GM18507 (cell line): Measurements from ENCODE around the gene CPNE4.

ENCODE experiments used
- DNase-seq: peaks from one replicate; pipeline ENCODE4 v3.0.0; 2011; ENCODE audit warnings: low read depth; ENCODE audit not compliant: insufficient read length; ENCODE audit errors: extremely low spot score
- FAIRE-seq: peaks from 2 replicates; lab custom pipeline; 2011; peaks lifted over from hg19 to GRCh38; lab: Jason Lieb, UNC

Gene CPNE4

GRCh38 chr3:131762981-131763564 is 271.7 kb downstream of the CPNE4 start:
- DNase-seq (no peak), FAIRE-seq (no peak)

- DNase-seq, result no peak
- no peak for FAIRE-seq
Measured at GRCh38 chr3:131756405-131756804, 278.4 kb downstream of the CPNE4 start.

DNA sequence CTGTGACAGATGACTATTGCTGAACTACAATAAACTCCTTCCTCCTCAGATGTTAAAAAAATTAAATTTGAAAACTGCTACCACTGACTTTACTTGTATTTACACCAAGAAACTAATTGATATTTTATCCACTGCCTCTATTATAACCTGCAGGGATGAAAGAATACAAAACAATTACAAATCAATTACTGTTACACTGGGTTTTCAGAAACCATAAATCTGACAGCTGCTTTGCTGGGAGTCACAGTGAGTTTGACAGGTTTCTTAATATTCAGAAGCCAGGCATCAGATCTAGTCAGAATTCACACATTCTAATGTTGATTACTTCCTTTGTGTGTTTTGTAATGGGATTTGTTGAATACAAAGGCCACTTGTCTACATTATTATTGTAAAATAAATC is 279.4 kb downstream of the CPNE4 start:
- DNase-seq (no peak), FAIRE-seq (no peak)

DNA sequence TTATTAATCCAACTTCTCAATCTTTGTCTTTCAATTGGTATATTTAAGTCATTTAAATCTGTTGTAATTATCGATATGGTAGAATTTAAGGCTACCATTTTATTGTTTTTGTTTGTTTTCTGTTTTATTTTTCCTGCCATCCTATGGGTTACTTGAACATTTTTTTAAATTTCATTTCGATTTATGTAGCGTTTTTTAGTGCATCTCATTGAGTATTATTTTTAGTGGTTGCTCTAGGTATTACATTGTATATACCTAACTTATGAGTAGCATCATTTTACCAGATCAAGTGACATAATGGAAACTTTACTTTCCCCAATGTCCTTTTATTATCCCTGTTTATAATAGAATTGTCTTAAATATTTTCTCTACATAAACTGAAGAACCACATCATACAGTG is 284.6 kb downstream of the CPNE4 start:
- FAIRE-seq, result no peak
- DNase-seq, result no peak

- FAIRE-seq (no peak), DNase-seq (no peak)
Measured at GRCh38 chr3:131749826-131750225, 285.0 kb downstream of the CPNE4 start.

DNA sequence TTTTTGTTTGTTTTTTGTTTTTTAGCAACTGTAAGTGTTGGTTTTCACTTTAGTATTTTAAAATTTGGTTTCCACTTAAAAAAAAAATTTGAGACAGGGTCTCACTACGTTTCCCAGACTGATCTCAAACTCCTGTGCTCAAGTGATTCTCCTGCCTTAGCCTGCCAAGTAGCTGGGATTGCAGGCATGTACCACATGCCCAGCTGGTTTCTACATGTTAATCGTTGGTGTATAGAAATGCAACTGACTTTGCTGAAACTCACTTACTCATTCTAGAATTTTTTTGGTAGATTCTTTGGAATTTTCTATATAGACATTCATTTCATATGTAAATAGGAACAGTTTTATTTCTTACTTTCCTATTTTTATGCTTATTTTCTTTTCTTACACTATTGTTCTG is 287.3 kb downstream of the CPNE4 start:
- DNase-seq, result no peak
- no peak for FAIRE-seq

GRCh38 chr3:131744765-131745164 is 290.0 kb downstream of the CPNE4 start:
- no peak for FAIRE-seq

GRCh38 chr3:131743126-131743525 is 291.7 kb downstream of the CPNE4 start:
- FAIRE-seq, result no peak

More at GRCh38 chr3:131744765-131745164, 290.0 kb downstream of the CPNE4 start:
- DNase-seq, result no peak

GRCh38 chr3:131739211-131739610 is 295.6 kb downstream of the CPNE4 start:
- DNase-seq (no peak), FAIRE-seq (no peak)

More at GRCh38 chr3:131743126-131743525, 291.7 kb downstream of the CPNE4 start:
- DNase-seq, result no peak

DNA sequence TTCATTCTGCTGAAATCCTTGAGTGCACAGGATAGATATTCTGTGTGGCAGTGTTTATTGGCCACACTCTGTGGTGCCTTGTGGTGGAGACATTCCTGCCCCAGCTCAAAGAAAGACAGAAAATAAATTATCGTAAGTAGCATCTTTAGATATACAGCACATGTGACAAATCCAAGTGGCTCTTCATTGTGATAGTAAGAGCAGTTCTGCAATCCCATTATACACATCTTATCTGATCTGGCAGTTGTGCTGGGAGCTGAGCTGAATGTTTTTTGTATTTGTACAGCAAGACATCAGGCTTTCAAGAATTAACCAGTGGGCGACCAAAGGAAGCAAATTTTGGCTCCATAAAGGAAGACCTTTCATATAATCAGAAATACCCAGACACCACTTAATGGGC is 296.7 kb downstream of the CPNE4 start:
- DNase-seq, result no peak
- FAIRE-seq, result no peak

DNA sequence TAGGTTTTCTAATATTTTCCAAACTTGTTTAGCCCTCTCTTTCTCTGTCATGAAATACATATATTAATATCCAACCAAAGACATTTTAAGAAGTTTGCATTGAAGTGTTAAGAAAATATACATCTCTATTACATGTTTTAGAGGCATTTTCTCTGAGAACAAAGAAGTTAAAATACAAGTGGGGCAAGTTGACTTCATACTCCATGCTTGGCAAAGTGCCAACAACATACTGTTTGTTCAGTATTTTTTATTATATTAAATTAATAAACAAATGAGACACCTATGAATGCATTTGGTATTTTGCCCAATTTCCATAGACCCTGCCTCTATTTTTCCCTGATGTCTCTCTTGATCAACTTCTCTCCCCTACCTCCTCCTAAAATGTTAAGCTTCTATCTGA is 299.3 kb downstream of the CPNE4 start:
- DNase-seq (no peak), FAIRE-seq (no peak)

DNA sequence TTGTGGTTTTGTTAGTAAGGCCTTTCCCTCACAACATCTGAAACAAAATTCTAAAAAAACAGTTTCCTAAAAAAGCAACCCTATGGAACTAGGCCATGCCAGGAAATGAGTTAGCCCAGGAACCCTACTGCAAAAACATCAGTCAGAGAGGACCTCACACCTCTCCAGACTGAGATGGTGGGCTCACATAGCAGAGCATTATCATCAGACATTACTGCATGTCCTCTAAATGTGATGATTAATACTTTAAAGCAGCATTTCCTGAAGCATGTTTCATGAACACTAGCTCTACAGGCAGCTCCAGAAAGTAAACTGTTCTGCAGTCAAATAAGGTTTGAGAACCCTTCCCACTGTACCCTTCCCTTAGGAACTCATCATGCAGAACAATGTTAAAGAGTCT is 299.7 kb downstream of the CPNE4 start:
- FAIRE-seq (peak; percentile 38), DNase-seq (no peak)

GRCh38 chr3:131733086-131733841 is 301.6 kb downstream of the CPNE4 start:
- peak; percentile 15 for FAIRE-seq
- no peak for DNase-seq

- FAIRE-seq (no peak), DNase-seq (no peak)
Measured at GRCh38 chr3:131731709-131732108, 303.1 kb downstream of the CPNE4 start.

DNA sequence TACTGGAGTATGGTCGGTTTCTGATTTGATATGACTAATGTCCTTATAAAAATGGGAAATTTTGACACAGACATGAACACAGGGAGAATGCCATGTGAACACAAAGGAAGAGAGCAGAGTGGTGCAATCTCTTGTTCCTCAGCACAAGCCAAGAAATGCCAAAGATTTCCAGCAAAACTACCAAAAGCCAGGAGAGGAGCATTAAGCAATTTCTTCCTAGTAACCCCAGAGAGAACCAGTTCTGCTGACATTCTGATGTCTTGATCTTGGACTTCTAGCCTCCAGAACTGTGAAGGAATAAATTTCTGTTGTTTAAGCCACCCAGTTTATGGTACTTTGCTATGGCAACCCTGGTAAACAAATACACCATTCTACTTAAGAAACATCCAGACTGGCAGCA is 304.2 kb downstream of the CPNE4 start:
- peak; percentile 39 for FAIRE-seq
- DNase-seq, result no peak

DNA sequence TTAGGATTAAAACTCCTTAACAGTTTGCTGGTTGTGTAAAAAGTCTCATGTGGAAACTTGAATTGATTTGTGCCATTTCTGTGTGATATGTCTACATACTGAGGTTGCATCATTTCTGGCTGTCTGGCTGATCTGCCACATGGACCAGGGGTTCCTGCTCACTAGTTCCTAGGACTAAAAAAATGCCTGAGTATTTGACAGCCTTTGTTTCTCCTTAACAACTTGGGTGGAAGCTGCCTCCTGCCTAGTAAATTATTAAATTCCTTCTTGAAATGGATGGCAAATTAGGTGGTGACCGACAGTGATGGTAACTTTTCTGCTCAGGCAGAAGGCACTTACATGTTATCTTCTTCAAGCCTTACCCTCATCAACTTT is 305.2 kb downstream of the CPNE4 start:
- FAIRE-seq (no peak), DNase-seq (no peak)

- FAIRE-seq (no peak), DNase-seq (no peak)
Measured at GRCh38 chr3:131728898-131729642, 305.7 kb downstream of the CPNE4 start.

DNA sequence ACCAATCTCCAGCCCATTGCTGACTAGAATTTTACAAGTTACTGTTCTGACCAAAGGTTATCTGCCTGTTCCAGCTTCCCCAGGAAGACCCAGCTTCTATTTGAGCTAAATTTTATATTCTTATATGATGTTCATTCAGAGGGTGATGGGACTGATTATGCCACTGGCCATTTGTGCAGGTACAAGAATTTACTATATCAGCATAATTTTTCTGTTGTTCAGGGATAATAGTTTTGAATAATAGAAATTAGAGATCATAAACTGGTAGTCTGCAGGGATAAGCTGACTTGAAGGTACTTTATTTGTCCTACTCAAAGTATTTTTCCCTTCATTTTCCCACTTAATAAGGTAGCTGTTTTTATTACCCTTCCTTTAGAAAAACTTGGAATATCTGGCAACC is 309.4 kb downstream of the CPNE4 start:
- FAIRE-seq, result no peak
- DNase-seq, result no peak

GRCh38 chr3:131723343-131723742 is 311.5 kb downstream of the CPNE4 start:
- FAIRE-seq (no peak), DNase-seq (no peak)

- DNase-seq (no peak), FAIRE-seq (no peak)
Measured at GRCh38 chr3:131717493-131717892, 317.3 kb downstream of the CPNE4 start.

GRCh38 chr3:131716943-131717342 is 317.9 kb downstream of the CPNE4 start:
- FAIRE-seq (peak; percentile 78), DNase-seq (no peak)
